ENCODE data around the gene METAP1. TPM values are rescaled to one million over a fixed set of nuclear protein-coding genes. Genes with fewer than 3 reads are reported as not detected.

The METAP1 gene
- polyA plus RNA-seq, 2 of the 4 experiments (the other 2 are of a cell fraction), result 68.2 to 106 TPM

- 44% methylated on average over 1 of the region's 1 CpG for WGBS (ENCODE audit: missing lambda C conversion rate)
- FAIRE-seq, result no peak
Observed at GRCh38 chr4:99029018-99029735, 33.7 kb downstream of the METAP1 start.

DNA sequence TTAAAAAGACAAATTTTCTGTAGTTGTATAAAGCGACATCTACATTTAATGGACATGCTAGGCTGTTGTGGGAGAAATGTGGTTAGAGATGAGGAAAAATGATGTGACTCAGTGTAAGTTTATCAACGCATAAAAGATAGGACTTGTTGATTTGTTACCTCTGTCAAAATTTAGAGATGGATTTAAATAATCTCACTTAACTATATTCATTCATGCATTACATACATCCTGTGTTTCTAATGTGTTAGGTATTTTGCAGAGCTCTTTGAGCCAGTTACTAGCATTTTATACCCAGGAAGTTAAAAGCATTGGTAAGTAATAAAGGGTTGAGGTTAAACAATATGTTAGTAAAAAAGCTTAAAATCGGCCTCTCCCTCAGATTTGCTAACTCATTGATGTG, 34.3 kb downstream of the METAP1 start:
- H3K27ac ChIP-seq, result no peak overlapping the region
- ChIA-PET POLR2A (interaction anchor here (1.2 kb wide), 1 partner anchor 35 kb away, joined by 4 read pairs; the partner anchor contains the start of gene METAP1), CTCF (interaction anchor here (1.1 to 1.7 kb wide), 2 partner anchors 26 to 35 kb away, joined by 4 to 5 read pairs; partner anchors contain the start of gene METAP1)
- no peaks in the 10 kb centered on the region for H3K9me3 ChIP-seq
- DNase-seq (ENCODE audit: low read depth in 1 of 2, low spot score in 1 of 2) (no peak), FAIRE-seq (no peak), ATAC-seq (no peak)
- peaks cover 39% of the 10 kb centered on the region for H3K4me1 ChIP-seq
- no peak for TF ChIP-seq KDM1A (IDR thresholded peaks at IDR 0.05; ENCODE audit: low read depth)
- no peak for TF ChIP-seq ESRRA (IDR thresholded peaks at IDR 0.05; ENCODE audit: borderline replicate concordance, low read length)
- TF ChIP-seq HEYL (CRISPR knock-in tag; IDR thresholded peaks at IDR 0.05), result no peak
- no peak for TF ChIP-seq BHLHE40 (IDR thresholded peaks at IDR 0.05; ENCODE audit: low read depth, low read length)
- no peak for TF ChIP-seq RCOR1 (IDR thresholded peaks at IDR 0.05; ENCODE audit: low read depth, low read length)
- no peak for TF ChIP-seq PHF8 (IDR thresholded peaks at IDR 0.05; ENCODE audit: borderline replicate concordance, low read depth)
- TF ChIP-seq SMC3 (IDR thresholded peaks at IDR 0.05), result no peak
- no peak for TF ChIP-seq ZC3H11A (IDR thresholded peaks at IDR 0.05)
- no peak for TF ChIP-seq ZSCAN20 (CRISPR knock-in tag; IDR thresholded peaks at IDR 0.05)
- 78% methylated on average over 3 of the region's 3 CpGs for WGBS (ENCODE audit: missing lambda C conversion rate)
- no peak overlapping the region for H3K4me3 ChIP-seq
- H3K4me2 ChIP-seq, result no peak overlapping the region

More at GRCh38 chr4:99029018-99029735, 33.7 kb downstream of the METAP1 start:
- Histone ChIP-seq H3K4me1 (peaks cover 46% of the 10 kb centered on the region), H3K4me2 (peak overlapping the region; percentile 3; the same call in 2 of the 3 replicates), H3K9me3 (no peaks in the 10 kb centered on the region), H3K4me3 (no peak overlapping the region), H3K27ac (no peak overlapping the region)
- CTCF ChIA-PET, result interaction anchor here (1.1 to 1.7 kb wide), 2 partner anchors 27 to 34 kb away, joined by 4 to 5 read pairs; partner anchors contain the start of gene METAP1
- TF ChIP-seq HDAC2 (IDR thresholded peaks at IDR 0.05) (no peak), GATA3 (IDR thresholded peaks at IDR 0.05; ENCODE audit: borderline replicate concordance) (no peak), JUN (IDR thresholded peaks at IDR 0.05) (no peak), RNF2 (IDR thresholded peaks at IDR 0.05; ENCODE audit: borderline replicate concordance, low read depth) (no peak), HEYL (CRISPR knock-in tag; IDR thresholded peaks at IDR 0.05) (no peak), ZNF302 (CRISPR knock-in tag; IDR thresholded peaks at IDR 0.05) (no peak), RFX5 (IDR thresholded peaks at IDR 0.05) (no peak), POLR2AphosphoS2 (conservative IDR thresholded peaks at IDR 0.05; ENCODE audit: low read length) (no peak)
- TF ChIP-seq, protein P1, sequence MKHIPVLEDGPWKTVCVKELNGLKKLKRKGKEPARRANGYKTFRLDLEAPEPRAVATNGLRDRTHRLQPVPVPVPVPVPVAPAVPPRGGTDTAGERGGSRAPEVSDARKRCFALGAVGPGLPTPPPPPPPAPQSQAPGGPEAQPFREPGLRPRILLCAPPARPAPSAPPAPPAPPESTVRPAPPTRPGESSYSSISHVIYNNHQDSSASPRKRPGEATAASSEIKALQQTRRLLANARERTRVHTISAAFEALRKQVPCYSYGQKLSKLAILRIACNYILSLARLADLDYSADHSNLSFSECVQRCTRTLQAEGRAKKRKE (CRISPR knock-in tag; IDR thresholded peaks at IDR 0.05; ENCODE audit: low read depth), result no peak
- DNase-seq (ENCODE audit: low read depth in 1 of 2, low spot score in 1 of 2) (no peak), ATAC-seq (no peak)
- POLR2A ChIA-PET, result interaction anchor here (1.2 kb wide), 1 partner anchor 34 kb away, joined by 4 read pairs; the partner anchor contains the start of gene METAP1

DNA sequence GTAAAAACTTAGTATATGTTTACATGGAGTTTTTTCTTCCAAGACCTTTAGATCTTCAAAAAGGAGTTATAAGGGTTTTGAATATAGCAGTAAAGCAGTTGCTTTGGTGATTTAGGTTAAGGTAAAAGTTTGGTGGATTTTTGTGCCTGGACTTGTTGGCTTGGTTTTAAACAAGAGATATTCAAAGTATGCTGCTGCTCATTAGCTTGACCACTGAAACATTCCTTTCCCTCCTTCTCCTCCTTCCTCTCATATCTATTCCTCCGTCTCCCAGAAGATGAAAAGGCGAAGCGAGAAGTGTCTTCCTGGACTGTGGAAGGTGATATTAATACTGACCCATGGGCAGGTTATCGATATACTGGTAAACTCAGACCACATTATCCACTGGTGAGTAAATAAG, 38.4 kb downstream of the METAP1 start:
- Histone ChIP-seq H3K27ac (no peak overlapping the region), H3K9me3 (peaks cover 13% of the 10 kb centered on the region; the same call in 2 of the 3 replicates), H3K4me2 (no peak overlapping the region), H3K4me1 (peaks cover 6% of the 10 kb centered on the region; the same call in 2 of the 3 replicates), H3K4me3 (no peak overlapping the region)
- no peak for FAIRE-seq
- ChIA-PET CTCF (interaction anchor here (2.5 kb wide), 1 partner anchor 39 kb away, joined by 13 read pairs; the partner anchor contains the start of gene METAP1), POLR2A (no interaction called here)
- DNase-seq (ENCODE audit: low read depth in 1 of 2, low spot score in 1 of 2), result no peak
- 95% methylated on average over 4 of the region's 4 CpGs for WGBS (ENCODE audit: missing lambda C conversion rate)
- ATAC-seq, result no peak
- TF ChIP-seq MAFK (IDR thresholded peaks at IDR 0.05; ENCODE audit: partially characterized antibody) (no peak), CHD4 (IDR thresholded peaks at IDR 0.05; ENCODE audit: borderline replicate concordance) (no peak), RARB (CRISPR knock-in tag; IDR thresholded peaks at IDR 0.05) (no peak), HOXA7 (CRISPR knock-in tag; IDR thresholded peaks at IDR 0.05) (no peak), REST (IDR thresholded peaks at IDR 0.05) (no peak), ZSCAN20 (CRISPR knock-in tag; IDR thresholded peaks at IDR 0.05) (no peak), TP53 (CRISPR knock-in tag; IDR thresholded peaks at IDR 0.05) (no peak), TFCP2L1 (CRISPR knock-in tag; IDR thresholded peaks at IDR 0.05) (no peak), FOSB (CRISPR knock-in tag; IDR thresholded peaks at IDR 0.05) (no peak), GATA3 (IDR thresholded peaks at IDR 0.05; ENCODE audit: borderline replicate concordance) (no peak), CBX2 (IDR thresholded peaks at IDR 0.05; ENCODE audit: borderline replicate concordance, low read depth) (no peak), MYC (IDR thresholded peaks at IDR 0.05; ENCODE audit: borderline replicate concordance, low read length) (no peak)
- TF ChIP-seq, protein P1 (CRISPR knock-in tag; IDR thresholded peaks at IDR 0.05; ENCODE audit: low read depth), result no peak

Measured in A549 (cell line).